GM06990 (cell line): ENCODE data around the gene TULP3.

ENCODE experiments used
- DNase-seq: peaks from one replicate; pipeline ENCODE4 v3.0.0-alpha.2; 2011; ENCODE audit not compliant: insufficient read length; ENCODE audit errors: extremely low read depth
- H3K27me3 ChIP-seq: replicated peaks from 2 replicates; pipeline ENCODE4 v1.6.0; 2011; ENCODE audit warnings: low read length; ENCODE audit not compliant: control insufficient read depth, insufficient read depth
- H3K36me3 ChIP-seq: 2 replicates; pipeline ENCODE4 v1.5.1; 2011; ENCODE audit warnings: low read length; ENCODE audit not compliant: control insufficient read depth, insufficient read depth
- H3K4me3 ChIP-seq: replicated peaks from 2 replicates; pipeline ENCODE4 v1.5.1; 2011; ENCODE audit warnings: low read depth, mild to moderate bottlenecking, control low read depth, low read length
- TF ChIP-seq, protein P1 (sequence below): IDR thresholded peaks from 2 replicates; pipeline ENCODE4 v1.5.1; 2011; ENCODE audit warnings: low read length, control low read depth, mild to moderate bottlenecking, inconsistent platforms; ENCODE audit not compliant: insufficient read depth, poor library complexity, severe bottlenecking

TULP3 gene

DNA sequence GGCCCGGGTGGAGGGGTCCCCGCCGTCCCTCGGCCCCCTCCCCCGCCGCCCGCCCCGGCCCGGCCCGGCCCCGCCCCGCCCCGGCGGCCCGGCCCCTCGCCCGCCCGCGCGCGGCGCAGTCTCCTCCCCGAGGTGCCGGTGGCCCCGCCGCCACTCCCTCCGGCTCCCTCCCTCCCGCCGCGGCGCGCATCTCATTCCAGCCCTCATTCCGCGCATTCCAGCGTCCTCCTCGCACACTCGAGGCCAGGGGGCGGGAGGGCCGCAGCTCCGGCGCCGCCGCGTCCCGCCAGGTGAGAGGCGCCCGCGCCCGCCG is 68.5 kb downstream of the TULP3 start, which contains the start of gene TEAD4:
TEAD4 (plus strand) TSS at position 206 of the 313 bp plus-strand sequence.
- no peak for DNase-seq

DNA sequence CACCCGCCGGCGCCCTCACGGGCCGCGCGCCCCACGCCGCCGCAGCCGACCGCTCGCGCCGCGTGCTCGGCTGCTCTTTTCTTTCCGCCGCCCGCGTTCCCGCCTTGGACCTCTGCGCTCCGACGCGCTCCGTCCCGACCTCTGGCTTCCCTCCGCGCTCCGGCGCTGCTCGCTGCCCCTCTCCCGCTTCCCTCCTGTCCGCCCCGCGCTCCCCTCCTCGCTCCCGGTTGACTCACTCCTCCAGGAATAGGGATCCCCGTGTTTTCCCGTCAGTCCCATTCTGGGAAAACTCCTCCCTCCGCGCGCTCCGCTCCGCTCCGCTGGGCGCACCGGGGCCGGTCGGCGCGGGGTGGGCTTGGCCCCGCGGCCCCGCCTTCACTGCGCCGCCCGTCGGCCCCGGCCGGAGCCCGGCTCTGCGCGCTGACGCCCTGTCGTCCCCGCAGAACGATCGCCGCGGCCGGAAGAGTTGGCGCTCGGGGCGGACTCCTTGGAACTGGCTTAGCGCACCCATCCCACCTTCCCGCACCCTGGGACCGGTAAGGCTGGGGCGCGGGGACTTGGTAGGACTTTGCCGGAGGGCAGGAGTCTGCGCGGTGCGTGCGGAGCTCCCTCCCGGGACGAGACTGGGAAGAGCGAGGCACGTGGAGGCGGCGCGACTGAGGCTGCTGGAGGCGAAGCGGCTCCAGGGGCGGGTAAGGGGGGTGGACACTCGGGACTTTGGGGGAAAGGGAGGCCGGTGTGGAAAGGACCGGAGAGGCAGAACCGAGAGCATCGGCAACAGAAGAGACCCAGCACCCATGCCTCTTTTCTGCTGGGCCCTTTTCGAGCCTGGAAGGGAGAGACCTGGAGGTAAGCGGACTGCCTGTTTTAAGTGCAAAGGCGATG is 69.1 kb downstream of the TULP3 start:
- H3K36me3 ChIP-seq: no peaks in the 10 kb centered on the region
- peaks cover 3% of the 10 kb centered on the region; the same call in 1 of the 2 replicates for H3K27me3 ChIP-seq
- TF ChIP-seq, protein P1, sequence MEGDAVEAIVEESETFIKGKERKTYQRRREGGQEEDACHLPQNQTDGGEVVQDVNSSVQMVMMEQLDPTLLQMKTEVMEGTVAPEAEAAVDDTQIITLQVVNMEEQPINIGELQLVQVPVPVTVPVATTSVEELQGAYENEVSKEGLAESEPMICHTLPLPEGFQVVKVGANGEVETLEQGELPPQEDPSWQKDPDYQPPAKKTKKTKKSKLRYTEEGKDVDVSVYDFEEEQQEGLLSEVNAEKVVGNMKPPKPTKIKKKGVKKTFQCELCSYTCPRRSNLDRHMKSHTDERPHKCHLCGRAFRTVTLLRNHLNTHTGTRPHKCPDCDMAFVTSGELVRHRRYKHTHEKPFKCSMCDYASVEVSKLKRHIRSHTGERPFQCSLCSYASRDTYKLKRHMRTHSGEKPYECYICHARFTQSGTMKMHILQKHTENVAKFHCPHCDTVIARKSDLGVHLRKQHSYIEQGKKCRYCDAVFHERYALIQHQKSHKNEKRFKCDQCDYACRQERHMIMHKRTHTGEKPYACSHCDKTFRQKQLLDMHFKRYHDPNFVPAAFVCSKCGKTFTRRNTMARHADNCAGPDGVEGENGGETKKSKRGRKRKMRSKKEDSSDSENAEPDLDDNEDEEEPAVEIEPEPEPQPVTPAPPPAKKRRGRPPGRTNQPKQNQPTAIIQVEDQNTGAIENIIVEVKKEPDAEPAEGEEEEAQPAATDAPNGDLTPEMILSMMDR: no peak
- peak overlapping the region; percentile 61 for H3K4me3 ChIP-seq
- DNase-seq: no peak

More for the DNA sequence above, 68.5 kb downstream of the TULP3 start, which contains the start of gene TEAD4:
- TF ChIP-seq, protein P1: no peak
- peaks cover 3% of the 10 kb centered on the region; the same call in 1 of the 2 replicates for H3K27me3 ChIP-seq
- no peaks in the 10 kb centered on the region for H3K36me3 ChIP-seq
- peak within 1 kb of the TSS; percentile 61 for H3K4me3 ChIP-seq

DNA sequence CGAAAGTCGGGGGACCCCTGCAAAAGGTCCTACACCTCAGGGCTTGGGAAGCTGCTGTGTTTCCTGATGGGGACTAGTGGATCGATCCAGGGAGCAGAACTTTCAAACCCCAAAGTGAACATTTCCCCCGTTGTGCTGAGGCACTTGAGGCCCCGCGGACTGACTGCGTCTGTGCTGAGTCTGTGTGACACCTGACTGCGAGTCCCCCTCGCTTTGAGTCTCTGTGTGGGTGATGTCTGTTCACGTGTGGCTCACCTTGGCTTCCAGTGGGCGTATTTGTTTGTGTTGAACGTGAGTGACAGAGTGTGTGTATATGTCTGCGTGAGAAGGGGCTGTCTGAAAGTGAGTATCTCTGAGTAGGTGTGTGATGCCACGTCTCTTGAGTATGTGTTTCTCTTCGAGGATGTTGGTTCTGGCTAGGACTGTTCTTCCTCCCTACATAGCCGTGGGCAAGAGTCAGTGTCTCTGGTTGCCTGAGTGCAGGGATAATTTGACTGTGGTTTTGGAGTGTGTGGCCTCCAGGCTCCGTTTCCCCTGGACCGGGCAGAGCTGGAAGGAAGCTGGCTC is 69.8 kb downstream of the TULP3 start:
- H3K4me3 ChIP-seq: peak overlapping the region; percentile 51
- TF ChIP-seq, protein P1: no peak
- H3K36me3 ChIP-seq: no peaks in the 10 kb centered on the region
- H3K27me3 ChIP-seq: peaks cover 3% of the 10 kb centered on the region; the same call in 1 of the 2 replicates
- no peak for DNase-seq

DNA sequence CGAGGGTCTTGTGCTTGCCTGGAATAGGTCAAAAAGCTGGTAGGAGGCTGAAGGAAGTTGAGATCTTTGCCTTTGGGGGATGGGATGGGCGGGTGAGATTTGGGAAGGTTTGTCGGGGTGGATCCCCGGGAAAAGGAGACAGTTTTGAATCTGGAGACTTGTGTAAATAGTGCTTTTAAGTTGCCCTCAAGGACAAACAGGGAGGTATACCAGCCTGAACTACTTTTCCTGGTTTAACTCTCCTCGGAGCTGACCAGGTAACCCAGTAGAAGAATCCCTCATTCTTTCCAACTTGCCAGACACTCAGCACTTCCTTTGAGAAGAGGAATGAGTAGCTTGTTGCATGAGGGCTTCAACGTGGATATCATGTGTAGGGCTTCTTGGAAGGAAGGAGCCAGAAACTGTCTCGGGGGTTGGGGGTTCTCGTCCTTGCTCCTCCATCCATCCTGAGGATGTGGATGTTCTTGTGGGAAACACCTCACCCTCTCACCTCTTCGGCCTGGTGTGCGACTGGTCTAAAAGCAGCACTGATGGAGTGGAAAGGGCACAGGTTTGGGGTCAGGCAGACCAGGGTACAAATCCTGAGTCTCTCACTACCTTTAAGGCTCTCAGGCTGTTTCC is 70.4 kb downstream of the TULP3 start:
- H3K27me3 ChIP-seq: peaks cover 3% of the 10 kb centered on the region; the same call in 1 of the 2 replicates
- no peaks in the 10 kb centered on the region for H3K36me3 ChIP-seq
- TF ChIP-seq, protein P1: no peak
- H3K4me3 ChIP-seq: no peak overlapping the region
- no peak for DNase-seq

DNA sequence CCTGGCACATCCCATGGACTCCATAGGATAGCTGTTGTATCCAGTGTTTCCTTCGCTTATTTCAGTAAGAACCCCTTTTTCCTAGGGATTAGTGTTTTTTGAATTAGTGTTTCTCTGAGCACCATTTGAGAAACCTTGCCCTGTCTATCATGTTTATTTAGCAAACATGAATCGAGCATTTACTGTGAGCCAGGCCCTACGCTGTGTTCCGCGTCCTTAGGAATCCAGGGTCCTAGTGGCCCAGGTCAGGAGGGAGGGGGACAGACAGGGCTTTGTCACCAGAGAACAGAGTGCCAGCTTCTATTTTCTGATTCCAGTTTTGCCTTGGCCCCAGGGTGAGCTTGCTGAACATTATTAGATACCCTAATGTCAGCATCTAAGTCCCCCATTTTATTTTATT is 71.0 kb downstream of the TULP3 start:
- DNase-seq: no peak
- Histone ChIP-seq H3K36me3 (no peaks in the 10 kb centered on the region), H3K27me3 (peaks cover 3% of the 10 kb centered on the region; the same call in 1 of the 2 replicates), H3K4me3 (no peak overlapping the region)
- TF ChIP-seq, protein P1: no peak
